HG02798 (cell line): ENCODE results near the gene PLEKHG4.
A peak's percentile ranks its signal among the peaks of the same experiment; 100 is the strongest.

ENCODE experiments used
- ATAC-seq: cut with Tn5 transposase; IDR thresholded peaks from one replicate; pipeline ENCODE4 v1.9.1; 2021; ENCODE audit warnings: mild to moderate bottlenecking; ENCODE audit not compliant: unreplicated experiment, poor library complexity

PLEKHG4 gene

GRCh38 chr16:67279296-67280089, at the start of gene PLEKHG4:
Gene PLEKHG4, plus strand, starts transcription at chr16:67279532. Its CDS starts 513 bp downstream, at chr16:67280045.
- ATAC-seq: peak; percentile 78

GRCh38 chr16:67229906-67230808, 49.2 kb upstream of the PLEKHG4 start:
- ATAC-seq: no peak

- ATAC-seq: no peak
Observed at GRCh38 chr16:67230809-67231660, 48.3 kb upstream of the PLEKHG4 start.

GRCh38 chr16:67233596-67233995, 45.7 kb upstream of the PLEKHG4 start:
- ATAC-seq: no peak

- ATAC-seq: no peak
Observed at GRCh38 chr16:67234180-67234597, 45.1 kb upstream of the PLEKHG4 start.

- no peak for ATAC-seq
Observed at GRCh38 chr16:67235816-67236562, 43.3 kb upstream of the PLEKHG4 start.

- ATAC-seq: no peak
Observed at GRCh38 chr16:67236563-67237395, 42.6 kb upstream of the PLEKHG4 start.

GRCh38 chr16:67237396-67238277, 41.7 kb upstream of the PLEKHG4 start:
- ATAC-seq: no peak

GRCh38 chr16:67238278-67238575, 41.1 kb upstream of the PLEKHG4 start:
- no peak for ATAC-seq

GRCh38 chr16:67238806-67239470, 40.4 kb upstream of the PLEKHG4 start:
- no peak for ATAC-seq

GRCh38 chr16:67240506-67240905, 38.8 kb upstream of the PLEKHG4 start:
- no peak for ATAC-seq

GRCh38 chr16:67241008-67241900, 38.1 kb upstream of the PLEKHG4 start:
- no peak for ATAC-seq

GRCh38 chr16:67242138-67242730, 37.1 kb upstream of the PLEKHG4 start:
- ATAC-seq: no peak

GRCh38 chr16:67243481-67243880, 35.9 kb upstream of the PLEKHG4 start:
- ATAC-seq: no peak

GRCh38 chr16:67244387-67245185, 34.7 kb upstream of the PLEKHG4 start:
- ATAC-seq: peak; percentile 54
